ENCODE measurements around the gene TMF1. TPM values are rescaled to one million over a fixed set of nuclear protein-coding genes. Genes with fewer than 3 reads are reported as not detected.

The TMF1 gene
- polyA plus RNA-seq, 1 donor, result 43.3 TPM

DNA sequence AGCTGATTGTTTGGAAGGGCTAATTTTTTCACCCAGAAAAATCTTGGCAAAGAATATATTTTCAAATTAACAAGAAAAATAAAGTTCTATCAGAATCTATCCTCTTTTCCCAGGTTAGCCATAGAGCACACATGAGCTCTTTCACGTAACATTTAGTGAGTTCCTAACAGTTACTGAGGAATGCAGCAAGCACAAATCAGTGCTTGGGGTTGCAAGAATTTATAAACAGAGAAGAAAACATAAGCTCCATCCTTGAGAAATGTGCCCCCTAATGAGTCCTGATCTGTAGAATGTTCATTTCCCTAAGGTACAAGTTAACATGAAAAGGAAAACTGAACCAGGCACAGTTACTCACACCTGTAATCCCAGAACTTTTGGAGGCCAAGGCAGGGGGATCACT is 52.5 kb downstream of the TMF1 start:
- no peaks in the 10 kb centered on the region for H3K4me1 ChIP-seq (ENCODE audit: control insufficient read depth, insufficient read depth, low read length)

GRCh38 chr3:68999158-68999557 is 53.0 kb downstream of the TMF1 start:
- Histone ChIP-seq H3K4me3 (ENCODE audit: low read length) (no peak overlapping the region), H3K27me3 (ENCODE audit: control insufficient read depth, insufficient read depth, low read length) (no peaks in the 10 kb centered on the region), H3K36me3 (ENCODE audit: control insufficient read depth, insufficient read depth, low read length) (peaks cover 20% of the 10 kb centered on the region), H3K9me3 (ENCODE audit: control insufficient read depth, low read depth, low read length) (no peaks in the 10 kb centered on the region), H3K4me1 (ENCODE audit: control insufficient read depth, insufficient read depth, low read length) (no peaks in the 10 kb centered on the region), H3K27ac (ENCODE audit: low read length) (no peak overlapping the region)
- DNase-seq, result no peak

More for the DNA sequence above, 52.5 kb downstream of the TMF1 start:
- no peak for DNase-seq
- no peak overlapping the region for H3K27ac ChIP-seq (ENCODE audit: low read length)
- H3K27me3 ChIP-seq (ENCODE audit: control insufficient read depth, insufficient read depth, low read length), result no peaks in the 10 kb centered on the region
- H3K4me3 ChIP-seq (ENCODE audit: low read length), result no peak overlapping the region
- H3K36me3 ChIP-seq (ENCODE audit: control insufficient read depth, insufficient read depth, low read length), result peaks cover 18% of the 10 kb centered on the region
- no peaks in the 10 kb centered on the region for H3K9me3 ChIP-seq (ENCODE audit: control insufficient read depth, low read depth, low read length)
- WGBS (ENCODE audit: insufficient coverage, low lambda C conversion rate), result no CpG with 5 or more reads among the region's 1 CpG

DNA sequence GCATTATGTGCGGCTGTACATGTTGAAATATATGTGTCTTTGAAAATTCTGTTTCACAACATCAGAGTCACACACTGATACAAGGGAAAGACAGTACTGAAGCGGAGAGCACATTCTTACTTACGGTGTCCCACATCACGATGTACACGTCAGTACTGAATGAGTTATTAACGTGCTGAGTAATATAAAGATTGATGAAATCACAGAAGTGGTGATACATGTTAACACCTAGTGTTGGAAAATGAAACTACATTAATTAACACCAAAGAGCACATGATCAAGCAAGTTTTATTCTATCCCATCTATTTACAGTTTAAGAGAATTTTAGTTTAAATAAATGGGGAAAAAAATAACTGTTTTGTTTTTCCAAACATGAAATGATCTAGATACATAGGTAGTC is 54.2 kb downstream of the TMF1 start:
- Histone ChIP-seq H3K4me1 (ENCODE audit: control insufficient read depth, insufficient read depth, low read length) (no peaks in the 10 kb centered on the region), H3K9me3 (ENCODE audit: control insufficient read depth, low read depth, low read length) (no peaks in the 10 kb centered on the region), H3K27me3 (ENCODE audit: control insufficient read depth, insufficient read depth, low read length) (no peaks in the 10 kb centered on the region), H3K4me3 (ENCODE audit: low read length) (no peak overlapping the region), H3K27ac (ENCODE audit: low read length) (no peak overlapping the region), H3K36me3 (ENCODE audit: control insufficient read depth, insufficient read depth, low read length) (peaks cover 21% of the 10 kb centered on the region)
- DNase-seq, result no peak
- no CpG with 5 or more reads among the region's 6 CpGs for WGBS (ENCODE audit: insufficient coverage, low lambda C conversion rate)

- WGBS (ENCODE audit: insufficient coverage, low lambda C conversion rate), result no CpG with 5 or more reads among the region's 8 CpGs
- H3K27ac ChIP-seq (ENCODE audit: low read length), result no peak overlapping the region
- DNase-seq, result no peak
- no peaks in the 10 kb centered on the region for H3K27me3 ChIP-seq (ENCODE audit: control insufficient read depth, insufficient read depth, low read length)
- no peaks in the 10 kb centered on the region for H3K4me1 ChIP-seq (ENCODE audit: control insufficient read depth, insufficient read depth, low read length)
- H3K9me3 ChIP-seq (ENCODE audit: control insufficient read depth, low read depth, low read length), result no peaks in the 10 kb centered on the region
- H3K4me3 ChIP-seq (ENCODE audit: low read length), result no peak overlapping the region
- peaks cover 21% of the 10 kb centered on the region for H3K36me3 ChIP-seq (ENCODE audit: control insufficient read depth, insufficient read depth, low read length)
Observed at GRCh38 chr3:68996356-68996995, 55.7 kb downstream of the TMF1 start.

GRCh38 chr3:68988740-68989139 is 63.4 kb downstream of the TMF1 start:
- H3K27ac ChIP-seq (ENCODE audit: low read length), result no peak overlapping the region
- H3K4me1 ChIP-seq (ENCODE audit: control insufficient read depth, insufficient read depth, low read length), result no peaks in the 10 kb centered on the region
- no peak overlapping the region for H3K4me3 ChIP-seq (ENCODE audit: low read length)
- no peaks in the 10 kb centered on the region for H3K27me3 ChIP-seq (ENCODE audit: control insufficient read depth, insufficient read depth, low read length)
- peaks cover 13% of the 10 kb centered on the region for H3K36me3 ChIP-seq (ENCODE audit: control insufficient read depth, insufficient read depth, low read length)
- DNase-seq, result no peak
- 100% methylated on average over 3 of the region's 4 CpGs for WGBS (ENCODE audit: insufficient coverage, low lambda C conversion rate)
- no peaks in the 10 kb centered on the region for H3K9me3 ChIP-seq (ENCODE audit: control insufficient read depth, low read depth, low read length)

GRCh38 chr3:68987322-68987721 is 64.8 kb downstream of the TMF1 start:
- Histone ChIP-seq H3K9me3 (ENCODE audit: control insufficient read depth, low read depth, low read length) (no peaks in the 10 kb centered on the region), H3K4me3 (ENCODE audit: low read length) (no peak overlapping the region), H3K27ac (ENCODE audit: low read length) (no peak overlapping the region), H3K27me3 (ENCODE audit: control insufficient read depth, insufficient read depth, low read length) (no peaks in the 10 kb centered on the region), H3K4me1 (ENCODE audit: control insufficient read depth, insufficient read depth, low read length) (no peaks in the 10 kb centered on the region), H3K36me3 (ENCODE audit: control insufficient read depth, insufficient read depth, low read length) (peaks cover 13% of the 10 kb centered on the region)
- DNase-seq, result no peak
- WGBS (ENCODE audit: insufficient coverage, low lambda C conversion rate), result 100% methylated on average over 3 of the region's 6 CpGs

- no peak for DNase-seq
- no peak overlapping the region for H3K4me3 ChIP-seq (ENCODE audit: low read length)
- no peaks in the 10 kb centered on the region for H3K27me3 ChIP-seq (ENCODE audit: control insufficient read depth, insufficient read depth, low read length)
- no peaks in the 10 kb centered on the region for H3K4me1 ChIP-seq (ENCODE audit: control insufficient read depth, insufficient read depth, low read length)
- no peaks in the 10 kb centered on the region for H3K9me3 ChIP-seq (ENCODE audit: control insufficient read depth, low read depth, low read length)
- 80% methylated on average over 1 of the region's 6 CpGs for WGBS (ENCODE audit: insufficient coverage, low lambda C conversion rate)
- H3K27ac ChIP-seq (ENCODE audit: low read length), result no peak overlapping the region
- peaks cover 13% of the 10 kb centered on the region for H3K36me3 ChIP-seq (ENCODE audit: control insufficient read depth, insufficient read depth, low read length)
Observed at GRCh38 chr3:68986496-68987208, 65.5 kb downstream of the TMF1 start.

DNA sequence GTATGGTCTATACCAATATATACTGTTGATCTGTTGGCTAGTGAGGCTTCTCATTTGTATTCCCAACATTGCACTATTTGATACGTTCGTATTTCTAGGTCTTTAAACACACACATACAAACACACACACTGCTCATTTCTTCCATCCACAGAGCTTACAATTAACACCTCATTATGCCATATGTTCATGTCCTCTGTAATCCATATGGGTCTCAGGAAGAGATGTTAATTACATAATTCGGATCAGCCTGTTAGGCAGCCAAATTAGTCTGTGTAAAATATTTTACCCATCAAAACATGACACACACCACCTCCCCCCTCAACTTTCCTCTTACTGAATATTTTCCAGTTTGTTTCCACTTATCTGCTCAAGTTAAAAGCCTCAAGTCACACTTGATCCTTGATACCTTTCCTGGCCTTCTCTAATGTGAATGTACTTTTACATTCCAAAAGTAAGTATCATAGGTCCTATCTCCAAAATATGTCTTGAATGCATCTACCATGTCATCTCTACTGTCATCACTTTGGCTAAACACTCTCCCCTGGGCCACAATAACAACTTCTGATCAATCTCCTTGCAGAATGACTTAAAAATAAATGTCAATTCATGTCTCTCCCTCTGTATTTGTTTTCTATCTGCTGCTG is 66.9 kb downstream of the TMF1 start:
- H3K36me3 ChIP-seq (ENCODE audit: control insufficient read depth, insufficient read depth, low read length), result peaks cover 19% of the 10 kb centered on the region
- WGBS (ENCODE audit: insufficient coverage, low lambda C conversion rate), result no CpG with 5 or more reads among the region's 3 CpGs

DNA sequence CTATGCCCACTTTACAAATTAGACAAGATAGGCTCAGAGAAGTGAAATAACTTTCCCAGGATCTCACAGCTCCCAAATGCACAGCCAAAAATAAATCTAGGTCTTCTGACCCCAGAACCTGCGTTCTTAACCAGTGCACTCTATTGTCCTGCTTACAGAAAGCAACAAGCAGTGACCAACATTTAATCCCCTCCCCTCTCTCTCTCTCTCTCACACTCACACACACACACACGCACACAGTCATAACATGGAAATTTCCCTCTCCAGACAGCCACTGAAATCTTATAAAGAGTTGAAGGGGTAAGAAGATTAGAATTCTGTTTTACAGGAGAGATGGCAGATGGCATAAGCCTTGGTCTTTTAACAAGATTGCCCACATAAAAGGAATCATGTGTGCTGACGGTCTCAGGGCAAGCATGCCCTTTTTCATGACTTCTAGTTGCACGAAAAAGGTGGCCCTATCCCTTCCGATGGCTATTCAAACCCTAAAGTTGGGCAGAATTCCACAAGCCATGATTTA is 68.1 kb downstream of the TMF1 start:
- Histone ChIP-seq H3K27ac (ENCODE audit: low read length) (no peak overlapping the region), H3K36me3 (ENCODE audit: control insufficient read depth, insufficient read depth, low read length) (peaks cover 24% of the 10 kb centered on the region), H3K27me3 (ENCODE audit: control insufficient read depth, insufficient read depth, low read length) (no peaks in the 10 kb centered on the region), H3K4me1 (ENCODE audit: control insufficient read depth, insufficient read depth, low read length) (no peaks in the 10 kb centered on the region), H3K4me3 (ENCODE audit: low read length) (no peak overlapping the region), H3K9me3 (ENCODE audit: control insufficient read depth, low read depth, low read length) (no peaks in the 10 kb centered on the region)
- no CpG with 5 or more reads among the region's 5 CpGs for WGBS (ENCODE audit: insufficient coverage, low lambda C conversion rate)
- no peak for DNase-seq

More for the DNA sequence above, 66.9 kb downstream of the TMF1 start:
- Histone ChIP-seq H3K9me3 (ENCODE audit: control insufficient read depth, low read depth, low read length) (no peaks in the 10 kb centered on the region), H3K27ac (ENCODE audit: low read length) (no peak overlapping the region), H3K4me3 (ENCODE audit: low read length) (no peak overlapping the region), H3K27me3 (ENCODE audit: control insufficient read depth, insufficient read depth, low read length) (no peaks in the 10 kb centered on the region), H3K4me1 (ENCODE audit: control insufficient read depth, insufficient read depth, low read length) (no peaks in the 10 kb centered on the region)
- DNase-seq, result no peak

DNA sequence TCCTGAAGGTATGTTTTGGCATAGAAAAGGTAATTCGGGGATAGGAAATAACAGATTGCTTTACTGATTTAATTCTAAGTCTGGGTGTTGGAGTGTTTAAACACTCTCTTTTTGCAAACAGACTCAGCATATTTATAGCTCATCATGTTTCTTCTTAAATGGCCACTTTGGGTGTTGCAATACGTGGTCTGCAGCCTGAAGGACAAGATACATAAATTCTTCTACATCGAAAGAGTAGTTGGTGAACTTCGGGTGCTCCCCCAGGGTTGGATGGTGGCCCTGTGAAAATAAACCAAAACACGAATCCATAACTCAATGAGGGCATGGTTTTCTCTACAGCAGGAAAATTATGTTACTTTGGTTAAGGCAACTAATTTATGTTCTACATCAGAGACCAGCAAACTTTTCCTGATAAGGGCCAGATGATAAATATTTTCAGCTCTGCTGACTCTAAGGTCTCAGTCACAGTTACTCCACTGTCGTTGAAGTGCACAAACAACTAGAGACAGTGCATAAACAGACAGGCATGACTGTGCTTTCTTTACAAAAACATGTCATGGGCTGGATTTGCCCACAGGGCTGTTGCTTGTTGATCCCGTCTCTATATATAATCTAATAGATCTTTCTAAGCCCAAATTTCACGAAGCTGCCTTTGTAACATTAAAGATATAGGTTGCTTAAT is 74.5 kb downstream of the TMF1 start:
- Histone ChIP-seq H3K4me3 (ENCODE audit: low read length) (no peak overlapping the region), H3K36me3 (ENCODE audit: control insufficient read depth, insufficient read depth, low read length) (peaks cover 17% of the 10 kb centered on the region), H3K9me3 (ENCODE audit: control insufficient read depth, low read depth, low read length) (no peaks in the 10 kb centered on the region), H3K4me1 (ENCODE audit: control insufficient read depth, insufficient read depth, low read length) (no peaks in the 10 kb centered on the region), H3K27ac (ENCODE audit: low read length) (no peak overlapping the region), H3K27me3 (ENCODE audit: control insufficient read depth, insufficient read depth, low read length) (no peaks in the 10 kb centered on the region)
- DNase-seq, result no peak
- WGBS (ENCODE audit: insufficient coverage, low lambda C conversion rate), result 82% methylated on average over 2 of the region's 8 CpGs

All from large intestine (tissue), 3 donors.